Measurements from ENCODE around the gene KRT7.

KRT7 gene

GRCh38 chr12:52231305-52232202, 1.5 kb upstream of the KRT7 start:
- no peak for DNase-seq

DNA sequence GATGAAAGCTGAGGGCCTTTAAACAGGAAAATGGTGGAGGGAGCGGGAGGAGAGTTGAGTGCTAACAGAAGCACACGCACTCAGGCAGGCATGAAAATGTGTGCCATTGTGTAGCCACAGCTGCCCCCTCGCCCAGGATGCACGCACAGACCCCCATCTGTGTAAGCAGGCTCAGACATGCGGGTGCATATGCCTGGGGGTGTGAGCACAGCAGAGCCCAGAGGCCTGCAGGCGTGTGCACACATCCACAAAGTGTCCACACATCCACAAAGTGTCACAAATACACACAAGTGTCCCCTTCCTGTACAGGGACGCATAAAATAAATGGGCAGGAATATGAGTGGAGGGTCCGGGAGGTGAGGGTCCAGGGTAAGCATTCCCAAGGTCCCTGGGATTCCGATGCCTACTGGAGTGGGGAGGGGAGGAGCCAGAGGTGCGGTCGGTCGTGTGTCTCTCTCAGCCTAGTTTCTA, 805 bp upstream of the KRT7 start:
- no peak for DNase-seq

DNA sequence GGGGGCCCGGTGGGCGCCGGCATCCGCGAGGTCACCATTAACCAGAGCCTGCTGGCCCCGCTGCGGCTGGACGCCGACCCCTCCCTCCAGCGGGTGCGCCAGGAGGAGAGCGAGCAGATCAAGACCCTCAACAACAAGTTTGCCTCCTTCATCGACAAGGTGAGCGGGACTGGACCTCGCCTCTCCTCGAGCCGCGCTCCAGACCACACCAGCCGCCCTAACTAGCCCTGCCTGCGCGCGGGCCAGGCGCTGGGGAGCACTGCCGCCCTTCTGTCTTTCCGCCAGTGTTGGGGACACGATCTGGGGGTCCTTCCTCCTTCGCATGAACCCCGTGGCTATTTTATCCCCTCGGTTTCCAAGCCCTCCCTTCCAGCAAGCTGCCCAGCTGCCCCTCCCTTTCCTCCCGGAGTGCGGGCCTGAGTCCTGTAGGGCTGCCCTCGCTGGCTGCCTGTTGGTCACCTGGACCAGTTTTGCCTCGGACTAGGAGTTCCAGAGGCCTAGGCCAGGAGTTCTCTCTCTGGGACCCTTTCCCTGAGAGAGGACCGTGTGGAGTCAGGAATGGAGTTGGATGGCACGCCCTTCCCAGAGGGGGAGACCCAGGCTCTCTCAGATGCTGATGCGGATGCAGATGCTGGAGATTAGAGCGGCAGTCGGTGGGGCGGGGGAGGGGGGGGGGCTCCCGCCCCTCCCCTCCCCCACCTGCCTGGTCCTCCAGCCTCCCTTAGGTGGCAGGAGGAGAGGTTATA, 592 bp downstream of the KRT7 start:
- DNase-seq, result no peak

GRCh38 chr12:52234223-52234810, 1.3 kb downstream of the KRT7 start:
- no peak for DNase-seq

GRCh38 chr12:52235001-52235764, 2.1 kb downstream of the KRT7 start:
- DNase-seq, result no peak

DNA sequence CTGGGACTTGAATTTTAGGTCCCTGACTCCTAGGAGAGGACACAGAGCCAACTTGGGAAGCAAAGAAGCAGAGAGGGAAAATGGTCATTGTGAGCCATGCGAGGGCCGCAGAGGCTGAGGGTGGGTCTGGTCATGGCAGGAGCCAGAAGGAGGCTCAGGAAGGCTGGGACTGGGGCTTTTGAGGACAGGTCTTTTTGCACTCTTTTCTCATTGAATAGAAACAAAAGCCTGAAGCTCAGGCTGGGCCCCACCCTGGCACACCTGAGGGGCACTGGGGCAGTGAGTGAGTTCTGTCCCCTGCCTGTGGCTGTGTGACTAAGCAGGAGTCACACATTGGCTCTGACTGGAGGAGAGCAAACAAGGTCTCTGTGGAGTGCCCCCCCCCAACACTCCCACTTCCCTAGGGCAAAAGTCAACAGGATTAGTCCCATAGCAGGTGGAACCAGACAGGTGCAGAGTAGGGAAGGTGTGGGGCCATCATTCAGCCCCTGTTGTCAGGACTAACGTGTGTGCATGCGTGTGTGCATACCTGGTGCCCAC, 2.8 kb downstream of the KRT7 start:
- DNase-seq, result no peak

- DNase-seq, result no peak
Measured at GRCh38 chr12:52236386-52237050, 3.5 kb downstream of the KRT7 start.

- DNase-seq, result peak; percentile 4
Measured at GRCh38 chr12:52238207-52238840, 5.3 kb downstream of the KRT7 start.

DNA sequence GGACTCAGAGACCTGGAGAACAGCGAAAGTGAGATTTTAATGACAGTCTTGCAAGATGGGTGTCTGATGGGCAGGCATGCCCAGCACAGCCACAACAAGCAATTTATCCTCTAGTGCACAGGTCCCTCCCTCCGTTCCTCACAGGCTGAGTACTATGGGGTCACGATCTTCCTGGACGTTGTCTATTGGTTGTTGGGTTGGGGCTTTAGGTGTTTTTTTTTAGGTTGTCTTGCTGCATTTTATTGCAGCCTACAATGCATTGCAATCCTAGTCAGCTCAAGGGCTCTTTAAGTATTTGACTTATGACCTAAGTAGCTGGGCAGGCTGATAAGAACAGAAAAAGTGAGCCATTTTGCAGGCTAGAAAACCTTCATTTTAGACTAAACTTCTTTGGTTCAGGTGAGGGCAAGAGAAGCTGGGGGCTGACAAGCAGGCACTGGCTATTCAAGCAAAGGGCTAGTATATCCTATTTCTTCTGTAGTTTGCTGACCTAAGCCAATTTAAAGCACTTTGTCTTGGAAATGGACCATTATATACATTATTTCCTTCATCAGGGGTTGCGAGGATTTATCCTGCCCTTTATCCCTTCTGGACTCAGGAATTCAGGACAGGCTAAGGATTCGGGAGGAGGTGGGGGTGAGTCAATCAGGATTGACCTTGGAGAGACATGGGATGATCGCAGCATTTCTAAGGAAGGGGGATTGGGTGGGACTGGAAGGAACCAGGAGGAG, 6.0 kb downstream of the KRT7 start:
- DNase-seq, result no peak

- DNase-seq, result no peak
Measured at GRCh38 chr12:52239767-52240166, 6.7 kb downstream of the KRT7 start.

DNA sequence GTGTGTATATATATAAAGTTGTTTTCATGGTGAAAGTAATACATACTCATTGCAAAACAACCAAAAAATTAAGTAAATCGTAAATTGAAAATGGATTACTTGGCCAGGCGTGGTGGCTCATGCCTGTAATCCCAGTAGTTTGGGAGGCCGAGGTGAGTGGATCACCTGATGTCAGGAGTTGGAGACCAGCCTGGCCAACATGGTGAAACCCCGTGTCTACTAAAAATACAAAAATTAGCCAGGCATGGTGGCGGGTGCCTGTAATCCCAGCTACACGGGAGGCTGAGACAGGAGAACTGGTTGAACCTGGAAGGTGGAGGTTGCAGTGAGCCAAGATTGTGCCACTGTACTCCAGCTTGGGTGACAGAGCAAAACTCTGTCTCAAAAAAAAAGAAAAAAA, 7.2 kb downstream of the KRT7 start:
- DNase-seq, result peak; percentile 3

- DNase-seq, result no peak
Measured at GRCh38 chr12:52241205-52241842, 8.3 kb downstream of the KRT7 start.

- DNase-seq, result no peak
Measured at GRCh38 chr12:52242442-52243258, 9.6 kb downstream of the KRT7 start.

DNA sequence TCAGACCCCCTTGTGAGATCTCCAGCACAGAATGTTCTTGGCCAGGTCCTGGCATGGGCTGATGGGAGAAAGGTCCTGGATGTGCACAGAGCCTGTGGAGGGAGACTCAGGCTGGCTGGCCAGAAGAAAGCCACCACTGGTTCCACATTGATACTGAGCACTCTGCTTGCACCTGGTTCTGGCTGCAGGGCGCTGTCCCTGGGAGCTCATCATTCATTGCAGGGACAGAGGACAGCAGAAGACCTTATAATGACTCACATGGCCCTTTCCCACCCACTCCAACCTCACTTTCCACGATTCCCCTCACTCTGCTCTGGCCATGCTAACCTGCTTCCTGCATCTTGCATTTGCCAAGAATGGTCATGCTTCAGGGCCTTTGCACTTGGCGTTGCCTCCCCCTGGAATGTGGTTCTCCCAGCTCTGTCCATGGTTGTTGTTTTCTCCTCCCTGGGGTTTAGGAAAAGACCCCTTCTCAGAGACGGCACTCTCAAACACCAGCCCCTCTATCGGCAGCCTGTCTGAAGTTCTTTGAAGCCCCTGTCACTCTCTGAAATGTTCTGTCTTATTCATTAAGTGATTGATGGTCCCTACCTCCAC, 10.3 kb downstream of the KRT7 start:
- no peak for DNase-seq

GRCh38 chr12:52243856-52244614, 11.0 kb downstream of the KRT7 start:
- peak; percentile 37 for DNase-seq

- DNase-seq, result peak; percentile 15
Measured at GRCh38 chr12:52244615-52244994, 11.6 kb downstream of the KRT7 start.

DNA sequence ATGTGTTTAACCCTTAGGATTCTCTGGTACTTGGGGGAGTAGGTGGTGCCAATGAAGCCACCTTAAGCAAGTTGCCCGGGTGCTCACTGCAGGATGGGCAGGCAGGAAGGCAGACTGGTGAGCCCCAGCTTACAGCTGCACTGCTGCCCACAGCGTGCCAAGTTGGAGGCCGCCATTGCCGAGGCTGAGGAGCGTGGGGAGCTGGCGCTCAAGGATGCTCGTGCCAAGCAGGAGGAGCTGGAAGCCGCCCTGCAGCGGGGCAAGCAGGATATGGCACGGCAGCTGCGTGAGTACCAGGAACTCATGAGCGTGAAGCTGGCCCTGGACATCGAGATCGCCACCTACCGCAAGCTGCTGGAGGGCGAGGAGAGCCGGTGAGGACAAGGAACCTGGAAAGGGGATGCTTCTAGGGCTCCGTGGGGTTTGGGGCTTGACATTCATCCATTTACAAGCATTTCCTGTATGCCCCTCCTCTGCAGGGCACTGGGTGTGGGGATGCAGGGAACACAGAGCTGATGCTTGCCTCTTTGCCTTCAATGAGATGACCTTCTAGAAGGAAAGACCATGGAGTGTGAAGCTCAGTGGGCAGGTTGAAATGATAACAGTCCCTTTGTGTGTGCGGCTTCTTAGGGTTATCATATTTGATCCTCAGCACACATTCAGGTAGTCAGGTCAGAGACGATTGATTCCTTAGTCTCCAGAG, 12.4 kb downstream of the KRT7 start:
- no peak for DNase-seq

Measured in activated T-cell treated with anti-CD3 and anti-CD28 coated beads, Interleukin-2, amount 50 U/mL, for 1 hour (primary cell).